WTC11 (cell line): ENCODE measurements around the gene CHD6.

Experiments
- ATF1 ChIP-seq: sonication (generic); formaldehyde crosslinking; IDR thresholded peaks from 2 replicates; pipeline ENCODE4 v1.8.1; 2023; ENCODE audit warnings: mild to moderate bottlenecking, moderate library complexity, missing genetic modification reagents
- CREM ChIP-seq: sonication (generic); formaldehyde crosslinking; IDR thresholded peaks from 2 replicates; pipeline ENCODE4 v1.8.1; 2022; ENCODE audit warnings: mild to moderate bottlenecking, missing genetic modification reagents, moderate library complexity
- NFYB ChIP-seq: sonication (generic); formaldehyde crosslinking; conservative IDR thresholded peaks from 2 replicates; pipeline ENCODE4 v1.8.0; 2022; ENCODE audit warnings: low read depth, missing genetic modification reagents
- RELA ChIP-seq: sonication (generic); formaldehyde crosslinking; IDR thresholded peaks from 2 replicates; pipeline ENCODE4 v1.8.1; 2022; ENCODE audit warnings: missing genetic modification reagents, mild to moderate bottlenecking, borderline replicate concordance
- TF ChIP-seq, protein P1 (sequence below): fragments of 200-600 bp; IDR thresholded peaks from 2 replicates; pipeline ENCODE4 v1.8.0; 2022; ENCODE audit warnings: antibody characterized with exemption

DNA sequence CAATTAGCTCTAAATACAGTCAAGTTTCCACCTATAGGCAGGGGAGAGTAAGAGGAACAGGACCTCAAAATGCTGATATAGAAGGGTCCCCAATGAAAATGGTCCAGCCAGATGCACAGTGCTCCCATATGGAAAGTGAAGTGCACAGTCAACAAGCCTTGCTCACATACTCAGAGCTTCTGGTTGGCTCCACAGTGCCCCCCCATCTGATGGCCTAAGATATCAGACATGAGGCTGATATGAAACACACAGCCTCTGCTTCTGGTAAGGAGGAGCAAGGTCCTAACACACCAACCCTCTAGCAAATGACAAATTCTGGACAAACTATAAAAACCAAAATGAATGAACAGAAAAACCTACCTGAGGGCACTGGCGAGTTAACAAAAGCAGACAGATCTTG, 140.2 kb downstream of the CHD6 start:
- TF ChIP-seq CREM (CRISPR knock-in tag) (no peak), RELA (CRISPR knock-in tag) (no peak), ATF1 (CRISPR knock-in tag) (no peak), NFYB (CRISPR knock-in tag) (no peak)
- TF ChIP-seq, protein P1, sequence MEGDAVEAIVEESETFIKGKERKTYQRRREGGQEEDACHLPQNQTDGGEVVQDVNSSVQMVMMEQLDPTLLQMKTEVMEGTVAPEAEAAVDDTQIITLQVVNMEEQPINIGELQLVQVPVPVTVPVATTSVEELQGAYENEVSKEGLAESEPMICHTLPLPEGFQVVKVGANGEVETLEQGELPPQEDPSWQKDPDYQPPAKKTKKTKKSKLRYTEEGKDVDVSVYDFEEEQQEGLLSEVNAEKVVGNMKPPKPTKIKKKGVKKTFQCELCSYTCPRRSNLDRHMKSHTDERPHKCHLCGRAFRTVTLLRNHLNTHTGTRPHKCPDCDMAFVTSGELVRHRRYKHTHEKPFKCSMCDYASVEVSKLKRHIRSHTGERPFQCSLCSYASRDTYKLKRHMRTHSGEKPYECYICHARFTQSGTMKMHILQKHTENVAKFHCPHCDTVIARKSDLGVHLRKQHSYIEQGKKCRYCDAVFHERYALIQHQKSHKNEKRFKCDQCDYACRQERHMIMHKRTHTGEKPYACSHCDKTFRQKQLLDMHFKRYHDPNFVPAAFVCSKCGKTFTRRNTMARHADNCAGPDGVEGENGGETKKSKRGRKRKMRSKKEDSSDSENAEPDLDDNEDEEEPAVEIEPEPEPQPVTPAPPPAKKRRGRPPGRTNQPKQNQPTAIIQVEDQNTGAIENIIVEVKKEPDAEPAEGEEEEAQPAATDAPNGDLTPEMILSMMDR, result no peak
